ENCODE measurements around the gene SLC4A8.

The SLC4A8 gene

GRCh38 chr12:51406290-51406689, 18.3 kb upstream of the SLC4A8 start:
- Mint-ChIP-seq H3K27ac (no peak overlapping the region), H3K4me1 (no peaks in the 10 kb centered on the region), H3K9me3 (no peaks in the 10 kb centered on the region), H3K36me3 (no peaks in the 10 kb centered on the region), H3K4me3 (no peak overlapping the region)
- no peak for DNase-seq (ENCODE audit: low spot score in 2 of 2)
- no peak for ATAC-seq

- Mint-ChIP-seq H3K9me3 (no peaks in the 10 kb centered on the region), H3K4me3 (no peak overlapping the region), H3K36me3 (no peaks in the 10 kb centered on the region), H3K4me1 (no peaks in the 10 kb centered on the region), H3K27ac (no peak overlapping the region)
- DNase-seq (ENCODE audit: low spot score in 2 of 2) (no peak), ATAC-seq (no peak)
These were observed 17.8 kb upstream of the SLC4A8 start for GRCh38 chr12:51406859-51407258.

DNA sequence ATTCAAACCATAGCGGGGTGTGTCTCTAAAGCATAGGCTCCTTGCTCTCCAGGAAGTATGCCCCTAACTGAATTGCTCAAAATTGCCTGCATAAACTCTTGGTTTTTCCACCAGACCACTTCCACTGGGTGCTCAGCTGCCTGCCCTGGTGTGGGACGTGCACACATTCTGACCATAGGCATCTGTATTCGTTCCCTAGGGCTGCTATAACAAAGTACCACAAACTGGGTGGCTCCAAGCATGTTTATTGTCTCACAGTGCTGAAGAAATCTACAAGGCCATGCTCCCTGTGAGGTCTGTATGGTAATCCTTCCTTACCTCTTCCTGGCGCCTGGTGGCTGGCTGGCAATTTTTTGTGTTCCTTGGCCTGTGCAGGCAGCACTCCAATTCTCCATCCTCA, 17.0 kb upstream of the SLC4A8 start:
- Mint-ChIP-seq H3K9me3 (no peaks in the 10 kb centered on the region), H3K36me3 (no peaks in the 10 kb centered on the region)

GRCh38 chr12:51409846-51410245, 14.8 kb upstream of the SLC4A8 start:
- DNase-seq (ENCODE audit: low spot score in 2 of 2) (no peak), ATAC-seq (no peak)
- H3K4me1 Mint-ChIP-seq: no peaks in the 10 kb centered on the region
- no peaks in the 10 kb centered on the region for H3K36me3 Mint-ChIP-seq
- no peak overlapping the region for H3K27ac Mint-ChIP-seq
- H3K4me3 Mint-ChIP-seq: no peak overlapping the region
- H3K9me3 Mint-ChIP-seq: no peaks in the 10 kb centered on the region

More for the DNA sequence above, 17.0 kb upstream of the SLC4A8 start:
- DNase-seq (ENCODE audit: low spot score in 2 of 2) (no peak), ATAC-seq (no peak)
- H3K4me1 Mint-ChIP-seq: no peaks in the 10 kb centered on the region
- no peak overlapping the region for H3K27ac Mint-ChIP-seq
- no peak overlapping the region for H3K4me3 Mint-ChIP-seq

GRCh38 chr12:51413149-51413548, 11.5 kb upstream of the SLC4A8 start:
- Mint-ChIP-seq H3K4me3 (no peak overlapping the region), H3K36me3 (no peaks in the 10 kb centered on the region), H3K9me3 (no peaks in the 10 kb centered on the region), H3K4me1 (no peaks in the 10 kb centered on the region), H3K27ac (no peak overlapping the region)
- ATAC-seq (no peak), DNase-seq (ENCODE audit: low spot score in 2 of 2) (no peak)

- Mint-ChIP-seq H3K4me1 (no peaks in the 10 kb centered on the region), H3K36me3 (no peaks in the 10 kb centered on the region), H3K27ac (no peak overlapping the region), H3K4me3 (no peak overlapping the region), H3K9me3 (no peaks in the 10 kb centered on the region)
- no peak for DNase-seq (ENCODE audit: low spot score in 2 of 2)
- no peak for ATAC-seq
These were observed 10.8 kb upstream of the SLC4A8 start for GRCh38 chr12:51413791-51414190.

DNA sequence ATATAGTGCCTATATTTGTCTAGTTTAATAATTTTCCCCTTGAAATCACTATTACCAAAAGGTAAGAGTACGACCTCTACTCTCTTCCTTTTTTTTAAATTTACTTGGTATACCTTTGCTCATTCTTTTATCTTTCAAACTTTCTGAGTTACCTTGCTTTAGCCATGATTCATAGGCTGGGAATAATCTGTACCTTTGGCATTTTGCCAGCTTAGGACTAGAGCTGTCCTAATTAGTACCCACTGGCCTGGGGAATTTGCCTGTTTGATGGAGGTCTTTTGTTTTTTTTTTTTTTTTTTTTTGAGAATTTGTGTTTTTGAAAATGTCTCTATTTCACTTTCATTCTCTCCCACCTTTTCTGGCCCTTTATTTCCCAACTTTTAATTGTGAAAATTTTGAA, 8.7 kb upstream of the SLC4A8 start:
- no peak for DNase-seq (ENCODE audit: low spot score in 2 of 2)
- no peaks in the 10 kb centered on the region for H3K4me1 Mint-ChIP-seq
- H3K27ac Mint-ChIP-seq: no peak overlapping the region
- H3K4me3 Mint-ChIP-seq: no peak overlapping the region
- ATAC-seq: no peak
- H3K36me3 Mint-ChIP-seq: no peaks in the 10 kb centered on the region
- no peaks in the 10 kb centered on the region for H3K9me3 Mint-ChIP-seq

GRCh38 chr12:51417826-51418225, 6.8 kb upstream of the SLC4A8 start:
- no peaks in the 10 kb centered on the region for H3K4me1 Mint-ChIP-seq
- ATAC-seq (no peak), DNase-seq (ENCODE audit: low spot score in 2 of 2) (no peak)
- H3K9me3 Mint-ChIP-seq: no peaks in the 10 kb centered on the region
- H3K27ac Mint-ChIP-seq: no peak overlapping the region
- H3K4me3 Mint-ChIP-seq: no peak overlapping the region
- no peaks in the 10 kb centered on the region for H3K36me3 Mint-ChIP-seq

- Mint-ChIP-seq H3K4me1 (peaks cover 5% of the 10 kb centered on the region), H3K9me3 (no peaks in the 10 kb centered on the region), H3K36me3 (no peaks in the 10 kb centered on the region), H3K4me3 (no peak overlapping the region), H3K27ac (no peak overlapping the region)
- DNase-seq (ENCODE audit: low spot score in 2 of 2): no peak
- ATAC-seq: no peak
These were observed 5.0 kb upstream of the SLC4A8 start for GRCh38 chr12:51419425-51420193.

- ATAC-seq (no peak), DNase-seq (ENCODE audit: low spot score in 2 of 2) (peak; percentile 23 to 63)
- Mint-ChIP-seq H3K36me3 (no peaks in the 10 kb centered on the region), H3K4me1 (peaks cover 11% of the 10 kb centered on the region), H3K27ac (no peak overlapping the region), H3K4me3 (no peak overlapping the region), H3K9me3 (no peaks in the 10 kb centered on the region)
These were observed 3.3 kb upstream of the SLC4A8 start for GRCh38 chr12:51421266-51421884.

GRCh38 chr12:51424094-51424661, 453 bp upstream of the SLC4A8 start:
- DNase-seq (ENCODE audit: low spot score in 2 of 2) (no peak), ATAC-seq (no peak)
- Mint-ChIP-seq H3K4me3 (peak overlapping the region; percentile 74), H3K9me3 (no peaks in the 10 kb centered on the region), H3K36me3 (no peaks in the 10 kb centered on the region), H3K4me1 (peaks cover 11% of the 10 kb centered on the region), H3K27ac (no peak overlapping the region)

DNA sequence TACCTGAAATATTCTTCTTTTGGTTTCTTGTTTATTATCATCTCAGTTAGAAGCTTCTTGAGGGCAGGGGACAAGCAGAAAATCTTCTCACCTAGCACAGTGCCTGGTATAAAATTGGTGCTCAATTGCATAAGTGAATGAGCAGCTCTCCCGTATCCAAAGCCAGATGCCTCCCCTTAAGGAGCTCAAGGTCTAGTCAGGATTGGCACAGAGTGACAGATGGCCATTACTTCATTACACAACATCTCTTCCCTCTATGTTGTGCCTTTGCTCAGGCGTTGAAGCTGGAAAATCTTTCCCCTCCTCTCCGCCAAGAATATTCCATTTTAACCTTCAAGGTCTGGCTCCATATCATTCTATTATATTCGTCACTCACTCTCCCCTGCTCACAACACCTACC, 3.6 kb downstream of the SLC4A8 start:
- H3K36me3 Mint-ChIP-seq: no peaks in the 10 kb centered on the region
- DNase-seq (ENCODE audit: low spot score in 2 of 2) (no peak), ATAC-seq (no peak)
- H3K27ac Mint-ChIP-seq: peak overlapping the region; percentile 13
- H3K9me3 Mint-ChIP-seq: no peaks in the 10 kb centered on the region
- H3K4me1 Mint-ChIP-seq: peaks cover 11% of the 10 kb centered on the region
- H3K4me3 Mint-ChIP-seq: no peak overlapping the region

DNA sequence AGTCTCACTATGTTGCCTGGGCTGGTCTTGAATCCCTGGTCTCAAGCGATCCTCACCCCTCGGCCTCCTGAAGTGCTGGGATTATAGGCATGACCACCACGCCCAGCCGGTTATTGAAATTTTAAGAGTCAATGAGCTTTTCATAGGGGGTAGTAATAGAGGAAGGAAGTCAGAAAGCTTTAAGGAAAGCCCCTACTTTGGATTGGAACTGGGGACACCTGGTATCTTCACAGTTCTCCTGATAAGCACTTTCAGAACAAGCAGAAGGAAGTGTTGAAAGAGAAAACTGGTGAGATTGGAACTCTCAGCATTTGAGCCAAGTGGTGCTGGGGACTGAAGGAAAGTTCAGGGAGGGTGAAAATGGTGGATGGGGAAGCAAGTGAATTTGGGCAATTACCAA, 5.1 kb downstream of the SLC4A8 start:
- Mint-ChIP-seq H3K4me1 (peaks cover 6% of the 10 kb centered on the region), H3K36me3 (no peaks in the 10 kb centered on the region), H3K9me3 (no peaks in the 10 kb centered on the region), H3K4me3 (no peak overlapping the region), H3K27ac (no peak overlapping the region)
- DNase-seq (ENCODE audit: low spot score in 2 of 2) (no peak), ATAC-seq (no peak)

- Mint-ChIP-seq H3K4me3 (no peak overlapping the region), H3K4me1 (peaks cover 3% of the 10 kb centered on the region), H3K9me3 (no peaks in the 10 kb centered on the region), H3K36me3 (no peaks in the 10 kb centered on the region), H3K27ac (no peak overlapping the region)
- DNase-seq (ENCODE audit: low spot score in 2 of 2) (no peak), ATAC-seq (no peak)
These were observed 5.7 kb downstream of the SLC4A8 start for GRCh38 chr12:51430196-51430895.

DNA sequence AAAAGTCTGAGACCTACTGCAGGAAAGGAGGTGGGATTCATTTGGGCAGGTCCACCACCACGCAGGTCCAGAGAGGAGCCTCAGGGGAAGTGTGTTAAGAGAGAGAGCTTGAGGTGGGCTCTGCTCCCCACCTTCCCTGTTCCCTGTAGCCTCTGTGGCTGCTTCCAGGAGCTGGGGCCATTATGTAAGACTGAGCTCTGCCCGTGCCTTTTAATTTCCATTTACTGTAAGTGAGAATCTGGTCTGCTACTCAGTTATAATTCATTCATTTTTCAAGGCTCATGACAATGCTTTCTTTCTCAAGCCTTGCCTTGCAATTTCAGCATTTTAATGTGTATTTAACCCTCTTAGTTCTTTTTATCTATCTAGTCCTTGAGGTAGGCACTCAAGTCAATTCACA, 8.3 kb downstream of the SLC4A8 start:
- Mint-ChIP-seq H3K36me3 (no peaks in the 10 kb centered on the region), H3K4me3 (no peak overlapping the region), H3K4me1 (no peaks in the 10 kb centered on the region), H3K9me3 (no peaks in the 10 kb centered on the region), H3K27ac (no peak overlapping the region)
- DNase-seq (ENCODE audit: low spot score in 2 of 2): no peak
- no peak for ATAC-seq

DNA sequence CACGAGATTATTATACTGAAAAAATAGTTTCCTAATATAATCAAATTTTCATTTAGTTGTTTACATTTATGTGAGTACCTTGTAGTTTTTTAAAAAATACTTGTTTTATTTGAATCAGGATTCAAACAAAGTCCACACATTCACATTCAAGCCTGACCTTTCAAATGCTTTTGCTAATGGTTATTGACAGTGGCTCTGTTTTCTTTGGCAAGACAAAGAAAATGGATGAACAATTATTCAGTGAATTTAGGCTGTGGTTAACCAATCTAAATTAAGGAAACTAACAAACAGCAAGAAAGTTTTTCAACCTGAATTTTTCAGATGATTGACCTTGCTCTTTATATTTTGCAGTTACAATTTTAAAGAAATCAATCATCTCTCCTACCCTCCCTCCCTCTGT, 9.7 kb downstream of the SLC4A8 start:
- Mint-ChIP-seq H3K4me3 (no peak overlapping the region), H3K9me3 (no peaks in the 10 kb centered on the region), H3K36me3 (no peaks in the 10 kb centered on the region), H3K27ac (no peak overlapping the region), H3K4me1 (peaks cover 2% of the 10 kb centered on the region)
- DNase-seq (ENCODE audit: low spot score in 2 of 2): no peak
- ATAC-seq: no peak
